H1 (cell line): ENCODE results near the gene F2. TPM values are rescaled to one million over a fixed set of nuclear protein-coding genes. Genes with fewer than 3 reads are reported as not detected.
"Not testable (repeated sequence)": the region's sequence is repeated elsewhere in the genome, so short reads cannot be mapped to it uniquely, and the experiment has no call there.

Experiments used
- CTCF ChIA-PET: fragments of 300-600 bp; sonication (Branson Sonifier 250); formaldehyde crosslinking; loops from one replicate; lab custom pipeline; 2021; ENCODE audit not compliant: partially characterized antibody; lab: Charles Lee
- POLR2A ChIA-PET: fragments of 300-600 bp; sonication (Branson Sonifier 250); formaldehyde crosslinking; loops from one replicate; lab custom pipeline; 2021; ENCODE audit warnings: inconsistent platforms; ENCODE audit not compliant: partially characterized antibody; lab: Charles Lee
- DNase-seq, 2 experiments: peaks; one replicate each; pipeline versions ENCODE4 v3.0.0 to v3.0.0-alpha.2; 2010 to 2022; ENCODE audit warnings: low spot score in 2 of 2, low read depth in 1 of 2, mixed read lengths in 1 of 2
- FAIRE-seq: peaks from 2 replicates; lab custom pipeline; 2011; peaks lifted over from hg19 to GRCh38; lab: Jason Lieb, UNC
- H2AFZ ChIP-seq: 2 replicates; pipeline ENCODE4 v1.8.1; 2012; ENCODE audit warnings: low read length, inconsistent platforms
- H2AK5ac ChIP-seq: 2 replicates; pipeline ENCODE4 v1.6.1; 2013; ENCODE audit warnings: low read depth, low read length
- H2BK120ac ChIP-seq: replicated peaks from 2 replicates; pipeline ENCODE3; 2013; ENCODE audit warnings: low read depth, low read length, inconsistent platforms
- H2BK12ac ChIP-seq: 2 replicates; pipeline ENCODE4 v1.6.1; 2013; ENCODE audit warnings: low read depth, low read length
- H2BK15ac ChIP-seq: 2 replicates; pipeline ENCODE4 v1.6.1; 2013; ENCODE audit warnings: low read length
- H2BK20ac ChIP-seq: 2 replicates; pipeline ENCODE4 v1.6.1; 2013; ENCODE audit warnings: low read length
- H2BK5ac ChIP-seq: 2 replicates; pipeline ENCODE4 v1.6.1; 2013; ENCODE audit warnings: low read depth, low read length
- H3K14ac ChIP-seq: 2 replicates; pipeline ENCODE4 v1.6.1; 2013; ENCODE audit warnings: inconsistent platforms; ENCODE audit not compliant: insufficient read length
- H3K18ac ChIP-seq: 2 replicates; pipeline ENCODE4 v1.6.1; 2013; ENCODE audit warnings: low read length; ENCODE audit errors: extremely low read depth
- H3K23ac ChIP-seq: 2 replicates; pipeline ENCODE4 v1.6.1; 2013; ENCODE audit warnings: inconsistent platforms; ENCODE audit not compliant: insufficient read length
- H3K23me2 ChIP-seq: 2 replicates; pipeline ENCODE4 v1.6.1; 2013; ENCODE audit warnings: low read depth, low read length
- H3K27ac ChIP-seq: 2 replicates; pipeline ENCODE4 v1.6.1; 2011; ENCODE audit warnings: low read depth, low read length, inconsistent platforms
- H3K27me3 ChIP-seq, 4 experiments: replicated peaks in 1 of 4; 1 replicate in 1 of 4; 2 replicates in 3 of 4; pipeline versions ENCODE4 v1.6.1 to v1.8.1; 2011 to 2013; ENCODE audit warnings: low read length in 3 of 4, mild to moderate bottlenecking in 3 of 4, inconsistent platforms in 2 of 4, mixed read lengths in 2 of 4, moderate library complexity in 1 of 4; ENCODE audit not compliant: control insufficient read depth in 3 of 4, insufficient read depth in 3 of 4; ENCODE audit errors: extremely low read depth in 1 of 4
- H3K36me3 ChIP-seq, 4 experiments: 2 replicates each; pipeline versions ENCODE4 v1.6.1 to v1.8.1; 2011 to 2013; ENCODE audit warnings: mild to moderate bottlenecking in 4 of 4, low read length in 3 of 4, moderate library complexity in 2 of 4, control low read depth in 1 of 4, inconsistent platforms in 1 of 4; ENCODE audit not compliant: insufficient read depth in 4 of 4, control insufficient read depth in 2 of 4
- H3K4ac ChIP-seq: replicated peaks from 2 replicates; pipeline ENCODE3; 2013; ENCODE audit warnings: low read length, low read depth, mixed read lengths, inconsistent platforms; ENCODE audit not compliant: insufficient read length
- H3K4me1 ChIP-seq, 4 experiments: replicated peaks in 1 of 4; 1 replicate in 1 of 4; 2 replicates in 3 of 4; pipeline versions ENCODE4 v1.6.1 to v1.8.1; 2011 to 2013; ENCODE audit warnings: low read length in 3 of 4, inconsistent platforms in 2 of 4, mixed read lengths in 1 of 4; ENCODE audit not compliant: insufficient read depth in 4 of 4, control insufficient read depth in 3 of 4
- H3K4me2 ChIP-seq, 2 experiments: 2 replicates each; pipeline versions ENCODE4 v1.6.1 to v1.8.1; 2011 to 2013; ENCODE audit warnings: low read depth in 2 of 2, low read length in 2 of 2, control low read depth in 1 of 2, inconsistent platforms in 1 of 2, mild to moderate bottlenecking in 1 of 2; ENCODE audit not compliant: insufficient read depth in 1 of 2
- H3K4me3 ChIP-seq, 4 experiments: fragments of 200-600, 300-600 bp in 1 of 4; sonication (generic), shearing (Covaris generic), sonication (Bioruptor Twin) in 1 of 4; 2 replicates each; pipeline versions ENCODE4 v1.5.1 to v1.8.1; 2011 to 2016; ENCODE audit warnings: low read length in 4 of 4, low read depth in 3 of 4, control low read depth in 2 of 4, inconsistent platforms in 2 of 4, mild to moderate bottlenecking in 2 of 4, mixed read lengths in 1 of 4, moderate library complexity in 1 of 4; ENCODE audit not compliant: insufficient read depth in 2 of 4; ENCODE audit errors: extremely low read depth in 1 of 4
- H3K56ac ChIP-seq: replicated peaks from 2 replicates; pipeline ENCODE3; 2013; ENCODE audit warnings: low read depth, mild to moderate bottlenecking, mixed read lengths, low read length, inconsistent platforms; ENCODE audit not compliant: insufficient read length
- H3K79me1 ChIP-seq: 2 replicates; pipeline ENCODE4 v1.6.1; 2013; ENCODE audit warnings: low read depth, low read length, control low read depth
- H3K79me2 ChIP-seq, 2 experiments: 2 replicates each; pipeline versions ENCODE4 v1.6.1 to v1.8.1; 2012 to 2013; ENCODE audit warnings: low read length in 2 of 2, mild to moderate bottlenecking in 2 of 2, inconsistent platforms in 1 of 2; ENCODE audit not compliant: insufficient read depth in 2 of 2, control insufficient read depth in 1 of 2
- H3K9ac ChIP-seq, 4 experiments: replicated peaks in 1 of 4; 1 replicate in 1 of 4; 2 replicates in 3 of 4; pipeline versions ENCODE4 v1.6.1 to v1.8.1; 2011 to 2013; ENCODE audit warnings: low read depth in 3 of 4, low read length in 3 of 4, control low read depth in 2 of 4, mild to moderate bottlenecking in 2 of 4, moderate library complexity in 2 of 4, inconsistent platforms in 1 of 4; ENCODE audit errors: extremely low read depth in 1 of 4
- H3K9me3 ChIP-seq, 2 experiments: 2 replicates each; pipeline versions ENCODE4 v1.6.1 to v1.8.1; 2012 to 2013; ENCODE audit warnings: mild to moderate bottlenecking in 2 of 2, moderate library complexity in 2 of 2, control low read depth in 1 of 2, inconsistent platforms in 1 of 2, low read depth in 1 of 2, low read length in 1 of 2, mixed read lengths in 1 of 2; ENCODE audit not compliant: insufficient read depth in 2 of 2
- H4K20me1 ChIP-seq, 2 experiments: replicated peaks in 1 of 2; 2 replicates each; pipeline versions ENCODE3 to v1.8.1; 2011 to 2013; ENCODE audit warnings: inconsistent platforms in 2 of 2, low read length in 2 of 2, mild to moderate bottlenecking in 1 of 2; ENCODE audit not compliant: insufficient read depth in 2 of 2, control insufficient read depth in 1 of 2
- H4K5ac ChIP-seq: 2 replicates; pipeline ENCODE4 v1.6.1; 2013; ENCODE audit warnings: low read length, low read depth, mixed read lengths, inconsistent platforms; ENCODE audit not compliant: insufficient read length
- H4K8ac ChIP-seq: 2 replicates; pipeline ENCODE4 v1.8.0; 2013; ENCODE audit warnings: mild to moderate bottlenecking, moderate library complexity, low read length, inconsistent platforms; ENCODE audit not compliant: insufficient read depth; ENCODE audit errors: extremely low read depth
- H4K91ac ChIP-seq: replicated peaks from 2 replicates; pipeline ENCODE3; 2013; ENCODE audit warnings: low read length, mixed read lengths, inconsistent platforms; ENCODE audit not compliant: insufficient read length
- WGBS, 2 experiments: shearing (Covaris generic) in 1 of 2; methylation state at CpG; one replicate each; pipeline versions ENCODE4 v1.1.6 to v1.1.7; 2013 to 2015; ENCODE audit warnings: low lambda C conversion rate in 2 of 2, mixed read lengths in 2 of 2, inconsistent platforms in 1 of 2, low coverage in 1 of 2, missing lambda C conversion rate in 1 of 2; ENCODE audit not compliant: insufficient replicate concordance in 2 of 2, insufficient coverage in 1 of 2, insufficient read length in 1 of 2; ENCODE audit errors: extremely low coverage in 1 of 2, missing lambda C conversion rate in 1 of 2; 5-methylcytosine and 5-hydroxymethylcytosine counted together
- polyA plus RNA-seq, 7 experiments: library from polyadenylated mRNA; depleted of rRNA in 3 of 7; stranded (reverse) in 5 of 7; unstranded in 2 of 7; fragments of >200 nt in 5 of 7; fragments of 200-250 nt in 2 of 7; gene quantifications; 1 replicate in 5 of 7; 2 replicates in 1 of 7; 4 replicates in 1 of 7; pipeline versions ENCODE4 v1.2.1 to v1.2.3, GENCODE V29; 2011 to 2013; ENCODE audit warnings: missing spikeins in 2 of 7, mixed read lengths in 2 of 7
- total RNA-seq: library from RNA; stranded (reverse); fragmentation: NEBNext Ultra II Directional; extraction: Animal tissue kit (Norgen Biotek cat#: 25700); gene quantifications from 2 replicates; pipeline ENCODE4 v1.2.1, GENCODE V29; 2021

Gene F2
- total and polyA plus RNA-seq, 2 of the 8 experiments (the other 6 are each of a cell fraction or from before 2014, with no cell fraction given) = 0.11 TPM; not detected in 1

DNA sequence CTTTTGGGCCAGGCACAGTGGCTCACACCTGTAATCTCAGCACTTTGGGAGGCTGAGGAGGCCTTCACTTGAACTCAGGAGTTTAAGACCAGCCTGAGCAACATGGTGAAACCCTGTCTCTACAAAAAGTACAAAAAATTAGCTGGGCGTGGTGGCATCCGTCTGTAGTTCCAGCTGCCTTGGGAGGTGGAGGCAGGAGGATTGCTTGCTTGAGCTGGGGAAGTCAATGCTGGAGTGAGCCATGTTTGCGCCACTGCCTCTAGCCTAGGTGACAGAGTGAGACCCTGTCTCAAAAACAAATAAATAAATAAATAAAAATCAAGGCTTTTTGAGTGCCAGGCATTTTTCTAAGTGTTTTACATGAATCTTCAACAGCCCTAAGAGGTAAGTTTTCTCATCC, 48.5 kb upstream of the F2 start:
- not testable (repeated sequence) for H3K4ac ChIP-seq, FAIRE-seq, H2BK12ac ChIP-seq, H3K79me1 ChIP-seq, H3K79me2 ChIP-seq, H3K9ac ChIP-seq, H4K5ac ChIP-seq, H2BK120ac ChIP-seq, H4K20me1 ChIP-seq, H3K27ac ChIP-seq, H3K23me2 ChIP-seq, H3K23ac ChIP-seq, H3K14ac ChIP-seq, H2AFZ ChIP-seq, H2BK20ac ChIP-seq, H3K56ac ChIP-seq, H2AK5ac ChIP-seq, DNase-seq, H2BK5ac ChIP-seq, H3K4me2 ChIP-seq, H3K27me3 ChIP-seq, H3K9me3 ChIP-seq, H3K4me3 ChIP-seq, H4K91ac ChIP-seq, H2BK15ac ChIP-seq, H3K18ac ChIP-seq, H4K8ac ChIP-seq
- POLR2A ChIA-PET = interaction anchor here (1.7 kb wide), 1 partner anchor 27 kb away, joined by 5 read pairs; no protein-coding TSS in a partner anchor
- H3K4me1 ChIP-seq = peaks cover 3 to 16% (median 7%) of the 10 kb centered on the region in 4 experiments
- peaks cover 14 to 49% (median 40%) of the 10 kb centered on the region in 4 experiments; a peak in 7 of 8 replicates for H3K36me3 ChIP-seq
- CTCF ChIA-PET = interaction anchor here (0.8 to 2.8 kb wide), 14 partner anchors 11 to 141 kb away, joined by 3 to 36 read pairs (median 3); partner anchors contain the start of genes ARHGAP1 and ZNF408
- WGBS, 2 experiments = 92% methylated on average over 3 of the region's 3 CpGs; no CpG with 5 or more reads in 1 of the 2 experiments
